LNCAP (cell line): Measurements from ENCODE around the gene TOP1.

ENCODE experiments used
- TF ChIP-seq, protein P1 (sequence below): fragments of 450-650 bp; IDR thresholded peaks from 2 replicates; pipeline ENCODE4 v1.5.1; 2017; ENCODE audit warnings: mild to moderate bottlenecking

Gene TOP1

DNA sequence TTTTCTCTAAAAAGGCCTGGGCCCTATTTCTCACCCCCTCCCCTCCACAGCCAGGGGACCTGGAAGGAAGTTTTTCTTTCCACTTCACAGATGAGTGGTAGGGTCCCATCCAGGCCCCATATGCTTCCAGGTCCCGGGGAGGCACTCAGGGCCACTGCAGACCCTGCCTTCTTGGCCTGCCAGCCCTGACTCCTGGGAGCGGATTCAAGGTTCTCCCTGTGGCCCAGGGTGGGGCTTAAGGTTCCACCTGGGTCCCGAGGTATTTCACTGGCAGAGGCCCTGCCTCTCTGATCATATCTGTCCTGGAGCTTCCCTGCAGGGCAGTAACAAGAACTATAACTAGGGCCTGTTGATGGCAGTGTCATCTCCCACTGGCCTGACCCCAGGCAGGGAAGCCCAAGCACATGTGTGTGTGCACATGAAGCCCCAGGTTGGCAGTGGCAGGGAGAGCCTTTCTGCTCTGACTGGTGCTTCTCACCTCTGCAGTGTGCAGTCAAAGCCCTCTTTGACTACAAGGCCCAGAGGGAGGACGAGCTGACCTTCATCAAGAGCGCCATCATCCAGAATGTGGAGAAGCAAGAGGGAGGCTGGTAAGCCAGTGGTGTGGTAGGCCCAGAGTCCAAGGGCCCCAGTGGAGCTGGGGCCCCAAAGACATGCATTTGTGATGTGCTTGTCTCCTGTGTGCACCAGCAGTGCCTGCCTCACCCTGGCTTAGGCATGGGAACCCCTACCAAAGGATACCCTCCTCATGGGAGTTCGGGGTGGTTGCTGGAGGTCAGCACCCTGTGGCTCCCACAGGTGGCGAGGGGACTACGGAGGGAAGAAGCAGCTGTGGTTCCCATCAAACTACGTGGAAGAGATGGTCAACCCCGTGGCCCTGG is 139.9 kb downstream of the TOP1 start:
- TF ChIP-seq, protein P1, sequence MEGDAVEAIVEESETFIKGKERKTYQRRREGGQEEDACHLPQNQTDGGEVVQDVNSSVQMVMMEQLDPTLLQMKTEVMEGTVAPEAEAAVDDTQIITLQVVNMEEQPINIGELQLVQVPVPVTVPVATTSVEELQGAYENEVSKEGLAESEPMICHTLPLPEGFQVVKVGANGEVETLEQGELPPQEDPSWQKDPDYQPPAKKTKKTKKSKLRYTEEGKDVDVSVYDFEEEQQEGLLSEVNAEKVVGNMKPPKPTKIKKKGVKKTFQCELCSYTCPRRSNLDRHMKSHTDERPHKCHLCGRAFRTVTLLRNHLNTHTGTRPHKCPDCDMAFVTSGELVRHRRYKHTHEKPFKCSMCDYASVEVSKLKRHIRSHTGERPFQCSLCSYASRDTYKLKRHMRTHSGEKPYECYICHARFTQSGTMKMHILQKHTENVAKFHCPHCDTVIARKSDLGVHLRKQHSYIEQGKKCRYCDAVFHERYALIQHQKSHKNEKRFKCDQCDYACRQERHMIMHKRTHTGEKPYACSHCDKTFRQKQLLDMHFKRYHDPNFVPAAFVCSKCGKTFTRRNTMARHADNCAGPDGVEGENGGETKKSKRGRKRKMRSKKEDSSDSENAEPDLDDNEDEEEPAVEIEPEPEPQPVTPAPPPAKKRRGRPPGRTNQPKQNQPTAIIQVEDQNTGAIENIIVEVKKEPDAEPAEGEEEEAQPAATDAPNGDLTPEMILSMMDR, result no peak

DNA sequence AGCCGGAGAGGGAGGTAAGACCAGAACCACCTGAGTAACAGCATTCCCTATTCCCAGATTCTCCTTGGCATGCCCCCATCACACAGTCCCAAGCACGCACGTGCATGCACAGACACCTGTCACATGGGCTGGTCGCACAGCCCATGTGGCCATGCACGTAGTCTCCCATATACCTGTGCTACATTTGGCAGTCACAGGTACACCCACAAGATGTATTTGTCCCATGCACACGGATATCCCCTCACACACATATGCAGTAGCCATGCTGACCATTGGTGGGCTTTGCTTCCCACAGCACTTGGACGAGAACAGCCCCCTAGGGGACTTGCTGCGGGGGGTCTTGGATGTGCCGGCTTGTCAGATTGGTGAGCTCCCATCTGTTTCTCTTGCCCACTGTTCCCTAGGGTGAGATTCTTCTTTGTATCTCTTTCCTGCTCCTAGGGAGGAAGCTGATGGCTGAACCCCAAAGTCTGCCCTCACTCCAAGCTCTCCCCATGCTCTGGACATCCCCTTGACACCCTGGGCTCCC is 140.6 kb downstream of the TOP1 start:
- TF ChIP-seq, protein P1, result no peak

DNA sequence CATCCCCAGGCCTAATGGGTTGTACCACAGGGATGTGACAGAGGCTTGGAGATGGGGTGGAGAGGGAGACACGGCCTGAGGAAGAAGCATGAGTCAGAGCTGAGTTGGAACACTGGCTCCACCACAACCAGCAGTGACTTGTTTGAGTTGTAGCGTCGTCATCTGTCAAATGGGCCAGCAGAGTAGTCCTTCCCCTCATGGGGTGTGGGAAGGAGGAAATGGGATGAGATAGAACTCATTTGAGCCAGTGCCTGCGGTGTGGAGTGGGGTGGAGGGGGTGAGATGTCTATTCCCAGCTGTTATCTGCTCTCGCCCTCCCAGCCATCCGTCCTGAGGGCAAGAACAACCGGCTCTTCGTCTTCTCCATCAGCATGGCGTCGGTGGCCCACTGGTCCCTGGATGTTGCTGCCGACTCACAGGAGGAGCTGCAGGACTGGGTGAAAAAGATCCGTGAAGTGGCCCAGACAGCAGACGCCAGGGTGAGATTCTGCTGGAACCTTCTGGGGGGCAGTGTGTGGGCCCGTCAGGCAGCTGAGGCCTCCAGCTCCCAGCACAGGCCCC is 141.2 kb downstream of the TOP1 start:
- TF ChIP-seq, protein P1, result no peak

DNA sequence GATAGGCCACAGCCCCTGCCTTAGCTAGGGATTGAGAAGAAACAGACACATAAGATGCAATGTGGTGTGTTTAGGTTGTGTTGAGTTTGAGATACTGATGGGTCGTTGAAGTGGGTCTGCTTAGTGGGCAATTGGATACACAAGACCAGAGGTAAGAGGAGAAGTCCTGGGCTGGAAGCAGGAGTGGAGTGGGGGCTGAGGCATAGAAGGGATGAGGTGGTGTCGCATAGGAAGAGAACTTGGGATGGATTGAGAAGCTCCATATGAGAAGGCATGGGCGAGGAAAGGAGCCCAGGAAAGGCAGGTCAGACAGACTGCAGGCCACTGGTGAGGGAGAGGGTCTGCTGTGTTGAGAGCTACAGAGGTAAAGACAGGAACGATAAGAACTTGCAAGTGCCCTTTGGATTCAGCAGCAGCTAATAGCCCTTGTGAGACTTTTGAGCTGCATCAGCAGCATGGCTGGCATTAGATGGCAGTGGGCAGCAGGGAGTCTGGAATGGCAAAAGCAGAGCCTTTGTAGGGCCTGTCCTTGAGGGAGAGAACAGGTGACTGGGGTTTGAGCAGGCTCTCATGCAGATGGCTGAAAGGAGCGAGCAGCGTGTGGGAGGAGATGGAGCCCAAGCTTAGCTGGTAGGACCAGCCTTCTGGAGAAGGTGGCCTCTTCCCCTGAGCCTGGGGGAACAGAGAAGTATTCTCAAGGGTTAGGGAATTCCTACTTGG is 141.9 kb downstream of the TOP1 start:
- TF ChIP-seq, protein P1, result no peak

DNA sequence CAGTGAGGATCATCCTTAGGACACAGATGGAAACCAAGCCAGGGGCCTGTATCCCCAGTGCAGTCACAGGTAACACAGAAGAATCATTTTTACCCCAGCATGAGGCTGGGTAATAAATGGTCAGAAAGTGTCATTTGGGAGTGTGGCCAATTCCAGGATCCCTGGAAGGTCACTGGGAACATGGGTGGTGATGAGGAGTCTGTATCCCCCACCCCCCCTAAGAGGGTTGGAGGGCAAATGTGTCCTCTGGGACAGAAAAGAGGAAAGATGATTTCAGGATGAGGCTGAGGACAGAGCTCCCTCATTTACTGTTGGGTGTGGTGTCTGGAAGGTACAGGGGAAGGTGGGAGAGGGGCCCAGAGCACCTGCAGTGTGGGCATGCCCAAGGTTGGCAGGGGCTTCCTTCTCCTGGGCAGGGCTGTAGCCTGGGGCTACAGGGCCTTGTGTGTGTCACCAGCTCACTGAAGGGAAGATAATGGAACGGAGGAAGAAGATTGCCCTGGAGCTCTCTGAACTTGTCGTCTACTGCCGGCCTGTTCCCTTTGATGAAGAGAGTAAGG is 143.2 kb downstream of the TOP1 start:
- TF ChIP-seq, protein P1, result no peak

DNA sequence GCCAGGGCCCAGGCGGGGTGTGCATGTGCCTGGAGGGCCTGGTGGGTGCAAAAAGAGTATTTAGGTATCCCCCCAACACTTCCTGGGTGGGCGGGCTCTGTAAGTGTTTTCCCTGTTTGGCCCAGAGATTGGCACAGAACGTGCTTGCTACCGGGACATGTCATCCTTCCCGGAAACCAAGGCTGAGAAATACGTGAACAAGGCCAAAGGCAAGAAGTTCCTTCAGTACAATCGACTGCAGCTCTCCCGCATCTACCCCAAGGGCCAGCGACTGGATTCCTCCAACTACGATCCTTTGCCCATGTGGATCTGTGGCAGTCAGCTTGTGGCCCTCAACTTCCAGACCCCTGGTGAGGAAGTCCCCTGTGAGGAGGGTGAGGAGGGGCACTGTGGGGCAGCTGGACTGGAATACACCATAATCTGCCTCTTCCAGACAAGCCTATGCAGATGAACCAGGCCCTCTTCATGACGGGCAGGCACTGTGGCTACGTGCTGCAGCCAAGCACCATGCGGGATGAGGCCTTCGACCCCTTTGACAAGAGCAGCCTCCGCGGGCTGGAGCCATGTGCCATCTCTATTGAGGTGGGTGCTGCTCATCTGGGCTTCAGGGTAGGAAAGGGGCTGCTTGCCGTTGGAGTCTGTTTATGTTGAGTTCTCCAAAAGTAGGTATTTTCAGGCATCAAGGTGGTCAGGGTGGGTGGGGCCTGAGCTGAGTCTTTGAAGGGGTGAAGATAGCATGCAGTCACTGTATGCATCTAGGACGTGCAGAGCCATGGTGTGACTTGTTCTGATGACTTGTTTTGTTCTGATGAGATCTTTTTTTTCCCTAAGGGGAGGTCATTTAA is 143.9 kb downstream of the TOP1 start:
- TF ChIP-seq, protein P1, result no peak
